Mesodermal cell (in vitro differentiated cells): ENCODE measurements around the gene MPV17L2.
"Not testable (repeated sequence)": the region's sequence is repeated elsewhere in the genome, so short reads cannot be mapped to it uniquely, and the experiment has no call there.

Experiments
- H3K27ac ChIP-seq: 2 replicates; pipeline ENCODE4 v1.7.0; 2013; ENCODE audit warnings: mild to moderate bottlenecking, low read depth, low read length, moderate library complexity; ENCODE audit not compliant: severe bottlenecking
- H3K36me3 ChIP-seq: 2 replicates; pipeline ENCODE4 v1.7.1; 2013; ENCODE audit warnings: mild to moderate bottlenecking, low read length, moderate library complexity; ENCODE audit not compliant: control insufficient read depth, insufficient read depth
- H3K4me1 ChIP-seq: one replicate; pipeline ENCODE4 v1.7.1; 2013; ENCODE audit warnings: mild to moderate bottlenecking, low read length; ENCODE audit not compliant: insufficient read depth, control insufficient read depth, poor library complexity, severe bottlenecking
- H3K4me3 ChIP-seq: 2 replicates; pipeline ENCODE4 v1.7.0; 2013; ENCODE audit warnings: low read length, control low read depth, mild to moderate bottlenecking; ENCODE audit not compliant: insufficient read depth, poor library complexity, severe bottlenecking; ENCODE audit errors: extremely low read depth
- H3K9me3 ChIP-seq: 2 replicates; pipeline ENCODE4 v1.7.1; 2013; ENCODE audit warnings: mild to moderate bottlenecking, low read length, moderate library complexity; ENCODE audit not compliant: control insufficient read depth
- WGBS, 2 experiments: methylation state at CpG; one replicate each; pipeline ENCODE4 v1.1.5; 2013; ENCODE audit warnings: missing lambda C conversion rate in 2 of 2; ENCODE audit not compliant: insufficient coverage in 2 of 2; 5-methylcytosine and 5-hydroxymethylcytosine counted together

The MPV17L2 gene

DNA sequence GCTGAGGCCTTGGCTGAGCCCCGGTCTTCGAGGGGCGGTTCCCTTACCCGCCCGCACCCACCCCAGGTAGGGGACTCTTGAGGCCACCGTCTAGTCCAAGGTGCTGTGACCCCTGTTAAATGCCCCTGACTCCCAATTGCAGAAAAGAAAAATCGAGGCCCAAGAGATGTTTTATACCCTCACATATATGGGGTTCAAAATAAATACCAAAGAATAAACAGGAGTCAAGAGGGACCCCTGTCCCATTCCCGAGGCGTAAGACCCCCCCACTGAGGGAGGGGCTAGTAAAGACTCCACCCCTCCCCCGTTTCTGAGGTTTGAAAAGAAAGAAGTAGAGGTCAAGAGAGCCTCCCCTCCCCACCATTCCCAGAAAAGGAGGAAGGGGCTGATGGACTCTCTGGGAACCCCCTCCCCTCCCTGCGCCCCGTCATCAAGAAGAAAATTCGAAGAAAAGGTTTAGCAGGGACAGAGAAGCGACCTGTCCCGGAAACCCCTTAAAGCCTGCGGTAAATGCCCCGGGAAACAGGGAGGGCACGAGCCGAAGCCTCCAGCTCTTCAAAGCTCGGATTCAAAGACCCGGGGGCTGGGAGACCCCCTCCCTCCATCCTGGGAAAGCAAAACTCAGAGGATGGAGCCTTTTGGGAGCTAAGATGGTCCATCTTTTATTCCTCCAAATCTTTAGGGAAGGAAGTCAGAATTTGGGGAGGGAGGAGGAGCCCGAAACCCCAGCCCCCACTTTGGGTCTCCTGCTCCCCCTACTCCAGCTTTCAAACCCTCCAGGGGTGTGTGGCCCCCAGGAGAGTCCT lies 11.6 kb downstream of the MPV17L2 start:
- 0 to 2% methylated on average over 6 to 8 of the region's 22 CpGs for WGBS, 2 experiments

DNA sequence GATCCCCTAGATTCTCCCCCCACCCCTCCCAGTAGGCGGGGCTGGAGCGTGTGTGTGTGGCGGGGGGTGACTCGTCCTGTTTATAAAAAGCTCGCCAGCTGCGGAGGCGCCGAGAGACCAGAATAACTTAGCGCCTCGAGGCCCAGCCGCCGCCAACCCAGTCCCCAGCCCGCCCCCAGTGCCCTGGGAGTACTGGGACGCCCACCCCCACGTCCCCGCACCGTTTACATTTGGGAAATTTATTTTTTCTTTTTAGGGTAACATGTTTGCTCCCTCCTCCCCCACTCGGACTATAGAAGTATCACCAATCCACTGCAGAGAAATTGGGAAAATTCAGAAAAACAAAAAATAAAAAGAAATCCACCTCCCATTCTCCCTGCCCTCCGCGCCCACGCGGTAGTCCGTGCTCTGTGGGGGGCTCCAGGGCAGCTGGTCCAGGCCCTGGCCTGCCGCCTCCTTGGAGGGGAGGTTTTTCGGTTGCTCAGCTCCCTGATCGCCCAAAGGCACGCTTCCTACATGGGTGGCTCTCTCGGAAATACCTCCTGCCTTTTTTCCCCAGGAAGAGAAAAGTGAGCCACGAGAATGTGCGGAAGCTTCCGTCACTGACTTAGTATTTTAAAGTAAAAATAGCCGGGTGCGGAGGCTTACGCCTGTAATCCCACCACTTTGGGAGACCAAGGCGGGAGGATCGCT lies 12.3 kb downstream of the MPV17L2 start:
- Histone ChIP-seq H3K9me3 (no peaks in the 10 kb centered on the region), H3K27ac (peak overlapping the region; percentile 92), H3K4me3 (peak overlapping the region; percentile 56), H3K36me3 (no peaks in the 10 kb centered on the region), H3K4me1 (peaks cover 13% of the 10 kb centered on the region)
- 18 to 23% methylated on average over 15 to 16 of the region's 36 CpGs for WGBS, 2 experiments

More for the DNA sequence above, 11.6 kb downstream of the MPV17L2 start:
- Histone ChIP-seq H3K4me3 (peak overlapping the region; percentile 56), H3K9me3 (no peaks in the 10 kb centered on the region), H3K36me3 (no peaks in the 10 kb centered on the region), H3K27ac (peak overlapping the region; percentile 92), H3K4me1 (peaks cover 13% of the 10 kb centered on the region)

DNA sequence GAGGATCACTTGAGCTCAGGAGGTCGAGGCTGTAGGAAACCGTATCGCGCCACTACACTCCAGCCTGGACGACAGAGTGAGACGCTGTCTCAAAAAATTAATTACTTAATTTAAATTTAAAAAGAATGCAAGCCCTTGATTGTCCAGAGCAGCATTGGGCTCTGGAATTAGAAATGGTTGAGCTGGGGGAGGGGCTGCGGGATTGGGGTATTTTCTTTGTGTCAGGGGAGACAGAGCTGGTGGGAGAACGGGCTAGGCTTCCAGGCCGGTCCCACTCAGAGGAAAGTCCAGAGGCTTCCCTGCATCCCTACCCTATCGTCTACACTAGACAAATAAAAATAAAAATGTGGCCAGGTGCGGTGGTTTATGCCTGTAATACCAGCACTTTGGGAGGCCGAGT lies 13.0 kb downstream of the MPV17L2 start:
- 80 to 91% methylated on average over 4 to 7 of the region's 12 CpGs for WGBS, 2 experiments
- Histone ChIP-seq H3K27ac (peak overlapping the region; percentile 92), H3K4me3 (peak overlapping the region; percentile 56), H3K4me1 (peaks cover 13% of the 10 kb centered on the region), H3K36me3 (no peaks in the 10 kb centered on the region), H3K9me3 (no peaks in the 10 kb centered on the region)

DNA sequence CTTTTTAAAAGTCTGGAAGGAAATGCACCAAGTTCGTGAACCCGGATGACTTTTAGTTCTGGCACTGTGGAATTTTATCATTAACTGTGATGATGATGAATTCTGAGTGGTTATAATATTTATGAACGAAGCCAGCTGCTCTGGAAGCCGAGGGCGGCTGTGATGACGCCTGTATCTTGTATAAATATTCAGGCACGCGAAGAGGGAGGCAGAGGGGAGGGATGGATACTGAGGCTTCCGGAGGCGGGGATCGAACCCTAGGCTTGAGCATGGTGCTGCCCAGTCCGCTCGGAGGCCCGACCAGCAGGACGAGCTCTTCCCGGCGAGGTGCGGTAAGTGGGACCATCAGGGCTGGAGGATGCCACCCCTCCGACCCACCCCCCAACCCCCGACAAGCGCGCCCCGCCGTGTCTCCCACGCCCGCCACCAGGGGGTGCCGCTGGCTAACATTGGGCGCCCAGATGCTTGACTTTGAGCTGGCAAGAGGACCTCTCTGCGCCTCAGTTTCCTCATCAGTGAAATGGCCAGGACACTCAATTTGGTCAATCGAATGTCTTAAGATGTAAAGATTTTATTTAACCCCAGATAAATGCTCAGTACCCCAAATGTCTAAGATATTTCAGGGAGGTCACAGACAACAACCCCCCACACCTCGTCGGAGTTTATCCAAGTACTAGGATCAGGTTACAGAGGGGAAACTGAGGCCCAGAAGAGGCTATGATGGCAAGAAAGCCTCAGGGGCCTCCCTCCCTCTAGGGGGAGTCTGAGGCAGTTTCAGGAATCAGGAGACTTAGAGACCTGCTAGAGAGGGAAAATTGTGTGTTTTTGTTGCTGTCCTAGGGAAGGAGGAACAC lies 15.3 kb downstream of the MPV17L2 start:
- no peak overlapping the region for H3K4me3 ChIP-seq
- H3K36me3 ChIP-seq, result no peaks in the 10 kb centered on the region
- WGBS, 2 experiments, result 45 to 67% methylated on average over 14 to 18 of the region's 32 CpGs
- H3K9me3 ChIP-seq, result no peaks in the 10 kb centered on the region
- no peak overlapping the region for H3K27ac ChIP-seq
- H3K4me1 ChIP-seq, result peaks cover 8% of the 10 kb centered on the region

DNA sequence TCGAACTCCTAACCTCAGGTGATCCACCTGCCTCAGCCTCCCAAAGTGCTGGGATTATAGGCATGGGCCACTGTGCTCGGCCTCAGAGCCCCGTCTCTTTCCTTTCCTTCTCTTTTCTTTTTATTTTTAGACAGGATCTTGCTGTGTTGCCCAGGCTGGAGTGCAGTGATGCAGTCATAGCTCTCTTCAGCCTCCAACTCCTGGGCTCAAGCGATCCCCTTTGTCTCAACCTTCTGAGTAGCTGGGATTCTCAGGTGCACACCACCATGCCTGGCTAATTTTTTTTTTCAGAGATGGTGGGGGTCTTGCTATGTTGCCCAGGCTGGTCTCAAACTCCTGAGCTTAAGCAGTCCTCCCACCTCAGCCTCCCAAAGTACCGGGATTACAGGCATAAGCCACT lies 16.9 kb downstream of the MPV17L2 start:
- not testable (repeated sequence) for H3K4me3 ChIP-seq, H3K9me3 ChIP-seq, H3K4me1 ChIP-seq, H3K36me3 ChIP-seq, H3K27ac ChIP-seq
- WGBS, 2 experiments, result 94 to 100% methylated on average over 1 to 2 of the region's 5 CpGs

DNA sequence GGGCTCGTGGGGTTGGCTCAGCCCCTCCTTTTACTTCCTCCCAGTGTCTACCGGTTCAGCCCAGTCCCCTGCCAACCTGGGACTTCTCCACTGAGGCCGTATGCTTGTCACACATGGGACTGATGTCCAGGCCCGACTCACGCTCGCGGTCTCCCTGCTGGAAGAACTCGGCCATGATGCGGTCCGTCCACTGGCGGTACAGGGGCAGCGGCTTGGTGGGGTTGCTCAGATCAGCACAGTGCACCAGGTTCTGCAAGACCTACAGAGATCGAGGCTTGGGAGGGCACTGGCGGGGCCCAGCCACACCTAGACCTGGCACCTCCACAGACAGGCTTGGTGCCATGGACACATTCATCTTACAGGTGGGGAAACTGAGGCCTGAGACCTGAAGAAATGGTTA lies 18.7 kb downstream of the MPV17L2 start:
- no peaks in the 10 kb centered on the region for H3K4me1 ChIP-seq
- no peak overlapping the region for H3K27ac ChIP-seq
- no peak overlapping the region for H3K4me3 ChIP-seq
- 90 to 94% methylated on average over 14 of the region's 14 CpGs for whole genome bisulfite sequencing, 2 experiments
- no peaks in the 10 kb centered on the region for H3K36me3 ChIP-seq
- no peaks in the 10 kb centered on the region for H3K9me3 ChIP-seq

DNA sequence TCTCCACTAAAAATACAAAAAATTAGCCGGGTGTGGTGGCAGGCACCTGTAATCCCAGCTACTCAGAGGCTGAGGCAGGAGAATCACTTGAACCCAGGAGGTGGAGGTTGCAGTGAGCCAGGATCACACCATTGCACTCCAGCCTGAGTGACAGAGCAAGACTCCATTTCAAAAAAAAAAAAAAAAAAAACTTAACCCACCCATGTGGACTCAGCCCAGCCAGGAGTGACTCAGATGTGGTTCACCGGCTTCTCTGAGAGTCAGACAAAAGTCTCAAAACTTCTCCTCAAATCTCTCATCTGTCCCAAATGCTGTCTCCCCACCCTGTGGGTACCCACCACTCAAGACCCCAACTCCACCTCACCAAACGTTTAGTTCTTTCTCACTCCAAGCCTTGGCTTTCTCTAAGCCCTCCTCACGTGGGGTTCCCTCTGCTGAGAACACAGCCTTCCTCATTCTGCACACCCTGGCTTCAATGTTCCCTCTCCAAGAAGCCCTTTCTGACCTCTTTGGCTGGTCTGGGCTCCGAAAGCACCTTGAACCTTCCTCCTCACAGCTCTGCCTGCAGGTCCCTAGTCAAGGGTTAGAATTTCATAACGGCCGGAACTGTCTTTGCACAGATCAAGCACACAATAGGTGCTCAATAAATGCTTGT lies 21.9 kb downstream of the MPV17L2 start:
- WGBS, 2 experiments, result 84 to 86% methylated on average over 4 to 5 of the region's 7 CpGs
- Histone ChIP-seq H3K4me3 (no peak overlapping the region), H3K4me1 (no peaks in the 10 kb centered on the region), H3K36me3 (no peaks in the 10 kb centered on the region), H3K27ac (no peak overlapping the region), H3K9me3 (no peaks in the 10 kb centered on the region)

DNA sequence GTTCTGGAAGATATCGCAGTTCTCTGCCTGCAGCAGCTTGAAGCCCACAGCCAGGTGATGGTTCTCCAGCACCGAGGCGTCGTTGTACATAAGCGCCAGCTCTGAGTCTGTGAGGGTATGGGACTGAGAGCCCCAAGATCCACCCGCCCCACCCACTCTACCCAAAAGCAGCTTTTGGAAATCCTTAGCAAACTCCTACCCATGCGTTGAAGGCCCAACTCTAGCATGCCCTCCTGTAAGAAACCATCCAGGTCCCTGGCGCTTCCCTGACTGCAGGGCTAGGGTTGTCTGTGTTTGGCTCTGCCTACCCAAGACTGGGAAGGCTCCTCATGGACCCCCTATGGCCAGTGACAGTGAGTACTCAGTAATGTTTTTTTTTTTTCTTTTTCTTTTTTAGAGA lies 23.8 kb downstream of the MPV17L2 start:
- no peaks in the 10 kb centered on the region for H3K9me3 ChIP-seq
- H3K4me1 ChIP-seq, result no peaks in the 10 kb centered on the region
- no peak overlapping the region for H3K27ac ChIP-seq
- H3K36me3 ChIP-seq, result no peaks in the 10 kb centered on the region
- 80 to 99% methylated on average over 6 to 7 of the region's 8 CpGs for WGBS, 2 experiments
- H3K4me3 ChIP-seq, result no peak overlapping the region

DNA sequence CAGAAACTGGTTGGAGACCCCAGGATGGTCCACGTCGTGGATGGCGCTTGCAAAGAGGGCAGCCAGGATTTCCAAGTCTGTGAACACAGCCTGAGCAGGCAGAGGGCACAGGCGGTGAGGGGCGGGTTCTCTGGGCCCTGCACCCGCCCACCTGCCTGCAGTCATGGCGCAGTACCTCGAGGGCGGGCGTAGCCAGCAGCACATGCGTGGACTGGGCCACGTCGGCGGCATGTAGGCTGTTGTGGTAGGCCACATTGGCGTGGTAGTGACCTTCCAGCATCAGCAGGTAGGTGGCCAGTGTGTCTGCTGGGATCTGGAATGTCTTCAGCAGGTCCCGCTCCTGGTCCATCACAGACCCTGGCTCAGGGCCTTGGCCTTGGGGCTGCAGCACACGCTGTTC lies 25.1 kb downstream of the MPV17L2 start:
- H3K27ac ChIP-seq, result no peak overlapping the region
- no peaks in the 10 kb centered on the region for H3K9me3 ChIP-seq
- H3K4me1 ChIP-seq, result no peaks in the 10 kb centered on the region
- no peak overlapping the region for H3K4me3 ChIP-seq
- WGBS, 2 experiments, result 89 to 93% methylated on average over 12 to 17 of the region's 17 CpGs
- H3K36me3 ChIP-seq, result no peaks in the 10 kb centered on the region

DNA sequence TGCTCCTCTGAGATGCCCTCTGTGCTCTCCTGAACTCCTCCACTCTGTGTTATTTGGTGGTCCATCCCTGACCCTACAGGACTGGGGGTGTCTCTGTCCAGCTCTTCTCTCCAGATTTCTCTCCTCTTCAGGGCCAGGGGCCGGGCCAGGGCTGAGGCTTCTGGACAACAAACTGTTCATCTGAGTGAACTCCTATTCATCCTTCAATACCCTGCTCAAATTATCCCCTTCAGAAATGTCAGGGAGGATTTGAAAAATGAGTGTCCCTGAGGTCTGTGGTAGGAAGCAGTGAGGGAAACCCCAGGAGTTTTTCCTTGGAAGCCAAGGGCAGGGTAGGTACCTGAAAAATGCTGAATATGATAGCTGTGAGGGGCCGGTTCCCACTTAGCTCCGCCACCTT lies 25.6 kb downstream of the MPV17L2 start:
- Histone ChIP-seq H3K36me3 (no peaks in the 10 kb centered on the region), H3K4me1 (no peaks in the 10 kb centered on the region), H3K4me3 (no peak overlapping the region), H3K27ac (no peak overlapping the region), H3K9me3 (no peaks in the 10 kb centered on the region)
- WGBS, 2 experiments, result 72% methylated on average over 2 of the region's 3 CpGs; no CpG with 5 or more reads in 1 of the 2 experiments
